H1 (cell line): ENCODE measurements around the gene NFATC4. TPM values are rescaled to one million over a fixed set of nuclear protein-coding genes. Genes with fewer than 3 reads are reported as not detected.

Experiments
- CTCF ChIA-PET: fragments of 300-600 bp; sonication (Branson Sonifier 250); formaldehyde crosslinking; loops from one replicate; lab custom pipeline; 2021; ENCODE audit not compliant: partially characterized antibody; lab: Charles Lee
- POLR2A ChIA-PET: fragments of 300-600 bp; sonication (Branson Sonifier 250); formaldehyde crosslinking; loops from one replicate; lab custom pipeline; 2021; ENCODE audit warnings: inconsistent platforms; ENCODE audit not compliant: partially characterized antibody; lab: Charles Lee
- DNase-seq, 2 experiments: peaks; one replicate each; pipeline versions ENCODE4 v3.0.0 to v3.0.0-alpha.2; 2010 to 2022; ENCODE audit warnings: low spot score in 2 of 2, low read depth in 1 of 2, mixed read lengths in 1 of 2
- FAIRE-seq: peaks from 2 replicates; lab custom pipeline; 2011; peaks lifted over from hg19 to GRCh38; lab: Jason Lieb, UNC
- H2AFZ ChIP-seq: 2 replicates; pipeline ENCODE4 v1.8.1; 2012; ENCODE audit warnings: low read length, inconsistent platforms
- H2AK5ac ChIP-seq: 2 replicates; pipeline ENCODE4 v1.6.1; 2013; ENCODE audit warnings: low read depth, low read length
- H2BK120ac ChIP-seq: replicated peaks from 2 replicates; pipeline ENCODE3; 2013; ENCODE audit warnings: low read depth, low read length, inconsistent platforms
- H2BK12ac ChIP-seq: 2 replicates; pipeline ENCODE4 v1.6.1; 2013; ENCODE audit warnings: low read depth, low read length
- H2BK15ac ChIP-seq: 2 replicates; pipeline ENCODE4 v1.6.1; 2013; ENCODE audit warnings: low read length
- H2BK20ac ChIP-seq: 2 replicates; pipeline ENCODE4 v1.6.1; 2013; ENCODE audit warnings: low read length
- H2BK5ac ChIP-seq: 2 replicates; pipeline ENCODE4 v1.6.1; 2013; ENCODE audit warnings: low read depth, low read length
- H3K14ac ChIP-seq: 2 replicates; pipeline ENCODE4 v1.6.1; 2013; ENCODE audit warnings: inconsistent platforms; ENCODE audit not compliant: insufficient read length
- H3K18ac ChIP-seq: 2 replicates; pipeline ENCODE4 v1.6.1; 2013; ENCODE audit warnings: low read length; ENCODE audit errors: extremely low read depth
- H3K23ac ChIP-seq: 2 replicates; pipeline ENCODE4 v1.6.1; 2013; ENCODE audit warnings: inconsistent platforms; ENCODE audit not compliant: insufficient read length
- H3K23me2 ChIP-seq: 2 replicates; pipeline ENCODE4 v1.6.1; 2013; ENCODE audit warnings: low read depth, low read length
- H3K27ac ChIP-seq: 2 replicates; pipeline ENCODE4 v1.6.1; 2011; ENCODE audit warnings: low read depth, low read length, inconsistent platforms
- H3K27me3 ChIP-seq, 4 experiments: replicated peaks in 1 of 4; 1 replicate in 1 of 4; 2 replicates in 3 of 4; pipeline versions ENCODE4 v1.6.1 to v1.8.1; 2011 to 2013; ENCODE audit warnings: low read length in 3 of 4, mild to moderate bottlenecking in 3 of 4, inconsistent platforms in 2 of 4, mixed read lengths in 2 of 4, moderate library complexity in 1 of 4; ENCODE audit not compliant: control insufficient read depth in 3 of 4, insufficient read depth in 3 of 4; ENCODE audit errors: extremely low read depth in 1 of 4
- H3K36me3 ChIP-seq, 4 experiments: 2 replicates each; pipeline versions ENCODE4 v1.6.1 to v1.8.1; 2011 to 2013; ENCODE audit warnings: mild to moderate bottlenecking in 4 of 4, low read length in 3 of 4, moderate library complexity in 2 of 4, control low read depth in 1 of 4, inconsistent platforms in 1 of 4; ENCODE audit not compliant: insufficient read depth in 4 of 4, control insufficient read depth in 2 of 4
- H3K4ac ChIP-seq: replicated peaks from 2 replicates; pipeline ENCODE3; 2013; ENCODE audit warnings: low read length, low read depth, mixed read lengths, inconsistent platforms; ENCODE audit not compliant: insufficient read length
- H3K4me1 ChIP-seq, 4 experiments: replicated peaks in 1 of 4; 1 replicate in 1 of 4; 2 replicates in 3 of 4; pipeline versions ENCODE4 v1.6.1 to v1.8.1; 2011 to 2013; ENCODE audit warnings: low read length in 3 of 4, inconsistent platforms in 2 of 4, mixed read lengths in 1 of 4; ENCODE audit not compliant: insufficient read depth in 4 of 4, control insufficient read depth in 3 of 4
- H3K4me2 ChIP-seq, 2 experiments: 2 replicates each; pipeline versions ENCODE4 v1.6.1 to v1.8.1; 2011 to 2013; ENCODE audit warnings: low read depth in 2 of 2, low read length in 2 of 2, control low read depth in 1 of 2, inconsistent platforms in 1 of 2, mild to moderate bottlenecking in 1 of 2; ENCODE audit not compliant: insufficient read depth in 1 of 2
- H3K4me3 ChIP-seq, 4 experiments: fragments of 200-600, 300-600 bp in 1 of 4; sonication (generic), shearing (Covaris generic), sonication (Bioruptor Twin) in 1 of 4; 2 replicates each; pipeline versions ENCODE4 v1.5.1 to v1.8.1; 2011 to 2016; ENCODE audit warnings: low read length in 4 of 4, low read depth in 3 of 4, control low read depth in 2 of 4, inconsistent platforms in 2 of 4, mild to moderate bottlenecking in 2 of 4, mixed read lengths in 1 of 4, moderate library complexity in 1 of 4; ENCODE audit not compliant: insufficient read depth in 2 of 4; ENCODE audit errors: extremely low read depth in 1 of 4
- H3K56ac ChIP-seq: replicated peaks from 2 replicates; pipeline ENCODE3; 2013; ENCODE audit warnings: low read depth, mild to moderate bottlenecking, mixed read lengths, low read length, inconsistent platforms; ENCODE audit not compliant: insufficient read length
- H3K79me1 ChIP-seq: 2 replicates; pipeline ENCODE4 v1.6.1; 2013; ENCODE audit warnings: low read depth, low read length, control low read depth
- H3K79me2 ChIP-seq, 2 experiments: 2 replicates each; pipeline versions ENCODE4 v1.6.1 to v1.8.1; 2012 to 2013; ENCODE audit warnings: low read length in 2 of 2, mild to moderate bottlenecking in 2 of 2, inconsistent platforms in 1 of 2; ENCODE audit not compliant: insufficient read depth in 2 of 2, control insufficient read depth in 1 of 2
- H3K9ac ChIP-seq, 4 experiments: replicated peaks in 1 of 4; 1 replicate in 1 of 4; 2 replicates in 3 of 4; pipeline versions ENCODE4 v1.6.1 to v1.8.1; 2011 to 2013; ENCODE audit warnings: low read depth in 3 of 4, low read length in 3 of 4, control low read depth in 2 of 4, mild to moderate bottlenecking in 2 of 4, moderate library complexity in 2 of 4, inconsistent platforms in 1 of 4; ENCODE audit errors: extremely low read depth in 1 of 4
- H3K9me3 ChIP-seq, 2 experiments: 2 replicates each; pipeline versions ENCODE4 v1.6.1 to v1.8.1; 2012 to 2013; ENCODE audit warnings: mild to moderate bottlenecking in 2 of 2, moderate library complexity in 2 of 2, control low read depth in 1 of 2, inconsistent platforms in 1 of 2, low read depth in 1 of 2, low read length in 1 of 2, mixed read lengths in 1 of 2; ENCODE audit not compliant: insufficient read depth in 2 of 2
- H4K20me1 ChIP-seq, 2 experiments: replicated peaks in 1 of 2; 2 replicates each; pipeline versions ENCODE3 to v1.8.1; 2011 to 2013; ENCODE audit warnings: inconsistent platforms in 2 of 2, low read length in 2 of 2, mild to moderate bottlenecking in 1 of 2; ENCODE audit not compliant: insufficient read depth in 2 of 2, control insufficient read depth in 1 of 2
- H4K5ac ChIP-seq: 2 replicates; pipeline ENCODE4 v1.6.1; 2013; ENCODE audit warnings: low read length, low read depth, mixed read lengths, inconsistent platforms; ENCODE audit not compliant: insufficient read length
- H4K8ac ChIP-seq: 2 replicates; pipeline ENCODE4 v1.8.0; 2013; ENCODE audit warnings: mild to moderate bottlenecking, moderate library complexity, low read length, inconsistent platforms; ENCODE audit not compliant: insufficient read depth; ENCODE audit errors: extremely low read depth
- H4K91ac ChIP-seq: replicated peaks from 2 replicates; pipeline ENCODE3; 2013; ENCODE audit warnings: low read length, mixed read lengths, inconsistent platforms; ENCODE audit not compliant: insufficient read length
- CBX8 ChIP-seq: fragments of 300-800, 300-1000 bp; sonication (generic); IDR thresholded peaks from 2 replicates; pipeline ENCODE4 v1.7.1; 2016; ENCODE audit warnings: low read depth, low read length, borderline replicate concordance
- EGR1 ChIP-seq: IDR thresholded peaks from 2 replicates; pipeline ENCODE4 v1.6.1; 2011; ENCODE audit warnings: low read depth, low read length, borderline replicate concordance
- EZH2 ChIP-seq: fragments of 200-600 bp; sonication (generic); IDR thresholded peaks from 2 replicates; pipeline ENCODE4 v1.7.1; 2012; ENCODE audit warnings: low read depth, mild to moderate bottlenecking, moderate library complexity, low read length, inconsistent platforms; ENCODE audit not compliant: severe bottlenecking
- RBBP5 ChIP-seq: IDR thresholded peaks from 2 replicates; pipeline ENCODE4 v1.7.1; 2012; ENCODE audit warnings: low read depth, mild to moderate bottlenecking, inconsistent platforms, low read length, moderate library complexity, borderline replicate concordance
- WGBS, 2 experiments: shearing (Covaris generic) in 1 of 2; methylation state at CpG; one replicate each; pipeline versions ENCODE4 v1.1.6 to v1.1.7; 2013 to 2015; ENCODE audit warnings: low lambda C conversion rate in 2 of 2, mixed read lengths in 2 of 2, inconsistent platforms in 1 of 2, low coverage in 1 of 2, missing lambda C conversion rate in 1 of 2; ENCODE audit not compliant: insufficient replicate concordance in 2 of 2, insufficient coverage in 1 of 2, insufficient read length in 1 of 2; ENCODE audit errors: extremely low coverage in 1 of 2, missing lambda C conversion rate in 1 of 2; 5-methylcytosine and 5-hydroxymethylcytosine counted together
- polyA plus RNA-seq, 7 experiments: library from polyadenylated mRNA; depleted of rRNA in 3 of 7; stranded (reverse) in 5 of 7; unstranded in 2 of 7; fragments of >200 nt in 5 of 7; fragments of 200-250 nt in 2 of 7; gene quantifications; 1 replicate in 5 of 7; 2 replicates in 1 of 7; 4 replicates in 1 of 7; pipeline versions ENCODE4 v1.2.1 to v1.2.3, GENCODE V29; 2011 to 2013; ENCODE audit warnings: missing spikeins in 2 of 7, mixed read lengths in 2 of 7
- total RNA-seq: library from RNA; stranded (reverse); fragmentation: NEBNext Ultra II Directional; extraction: Animal tissue kit (Norgen Biotek cat#: 25700); gene quantifications from 2 replicates; pipeline ENCODE4 v1.2.1, GENCODE V29; 2021

NFATC4 gene
- total and polyA plus RNA-seq, 2 of the 8 experiments (the other 6 are each of a cell fraction or from before 2014, with no cell fraction given), result 47.3 to 50.3 TPM

DNA sequence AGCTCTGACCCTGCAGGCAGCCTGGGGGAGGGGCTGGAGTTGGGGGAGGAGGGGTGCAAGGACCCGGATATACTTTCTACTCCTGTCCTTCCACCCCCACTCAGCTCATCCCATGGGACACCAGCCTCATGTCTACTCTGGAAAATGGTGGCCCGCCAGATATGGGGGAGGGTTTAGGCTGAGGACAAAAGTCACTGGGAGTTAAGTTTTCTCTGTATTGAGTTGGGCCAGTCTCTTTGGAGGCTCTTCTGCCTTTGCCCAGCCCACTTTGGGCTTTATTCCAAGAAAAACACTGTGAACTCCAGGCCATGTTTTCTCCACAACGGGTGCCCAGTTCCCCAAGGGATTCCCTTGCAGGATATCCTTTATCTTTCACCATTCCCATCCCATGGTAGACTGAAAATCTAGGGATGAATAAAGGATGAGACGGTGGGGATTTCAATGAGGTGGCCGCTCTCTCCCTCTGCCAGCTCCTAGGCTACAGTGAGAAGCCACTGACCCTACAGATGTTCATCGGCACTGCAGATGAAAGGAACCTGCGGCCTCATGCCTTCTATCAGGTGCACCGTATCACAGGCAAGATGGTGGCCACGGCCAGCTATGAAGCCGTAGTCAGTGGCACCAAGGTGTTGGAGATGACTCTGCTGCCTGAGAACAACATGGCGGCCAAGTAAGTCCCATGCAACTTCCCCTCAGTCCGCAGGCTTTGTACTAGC, 4.9 kb downstream of the NFATC4 start:
- Histone ChIP-seq H3K4ac (no peak overlapping the region), H2AK5ac (no peak overlapping the region), H2AFZ (no peak overlapping the region), H3K14ac (no peak overlapping the region), H2BK120ac (no peak overlapping the region), H3K23ac (no peak overlapping the region), H3K56ac (no peak overlapping the region), H2BK20ac (no peak overlapping the region), H3K9ac (no peak overlapping the region; a peak in 1 of 7 replicates), H4K91ac (no peak overlapping the region), H3K9me3 (no peaks in the 10 kb centered on the region), H4K20me1 (peaks cover 0 to 3% of the 10 kb centered on the region in 2 experiments), H3K36me3 (peaks cover 3 to 11% (median 6%) of the 10 kb centered on the region in 4 experiments; a peak in 5 of 8 replicates), H2BK12ac (no peak overlapping the region), H3K27ac (no peak overlapping the region), H3K79me1 (no peaks in the 10 kb centered on the region; the same call in 1 of the 2 replicates), H3K4me1 (peaks cover 3 to 27% (median 18%) of the 10 kb centered on the region in 4 experiments), H2BK15ac (no peak overlapping the region), H3K18ac (no peak overlapping the region), H3K79me2 (no peaks in the 10 kb centered on the region), H3K23me2 (peaks cover 14% of the 10 kb centered on the region; the same call in 1 of the 2 replicates), H4K5ac (no peak overlapping the region), H3K4me3 (no peak overlapping the region), H2BK5ac (no peak overlapping the region; the same call in 1 of the 2 replicates), H4K8ac (no peak overlapping the region), H3K27me3 (no peaks in the 10 kb centered on the region), H3K4me2 (no peak overlapping the region)
- ChIA-PET POLR2A (interaction anchor here (1.6 kb wide), 1 partner anchor 57 kb away, joined by 6 read pairs; the partner anchor contains the start of genes CBLN3 and KHNYN), CTCF (interaction anchor here (1.0 to 16.4 kb wide), 9 partner anchors 11 to 64 kb away, joined by 3 to 207 read pairs (median 18); partner anchors contain the start of genes ADCY4, CBLN3, KHNYN and RIPK3)
- 92% methylated on average over 11 of the region's 12 CpGs; no CpG with 5 or more reads in 1 of the 2 experiments for WGBS, 2 experiments
- TF ChIP-seq CBX8 (no peak), EGR1 (no peak), RBBP5 (no peak), EZH2 (no peak)
- DNase-seq (no peak), FAIRE-seq (no peak)
